PC-3 (cell line): ENCODE data around the gene CENPO.

Source experiments
- EZH2 ChIP-seq: fragments of 300-600 bp; sonication (generic); IDR thresholded peaks from one replicate; pipeline ENCODE4 v1.6.1; 2017; ENCODE audit warnings: antibody characterized with exemption, mild to moderate bottlenecking, low read length; ENCODE audit not compliant: unreplicated experiment
- TF ChIP-seq, protein P1 (sequence below): fragments of 300-600 bp; sonication (generic); conservative IDR thresholded peaks from 2 replicates; pipeline ENCODE4 v1.5.1; 2017; ENCODE audit warnings: antibody characterized with exemption, low read depth, mild to moderate bottlenecking, low read length

DNA sequence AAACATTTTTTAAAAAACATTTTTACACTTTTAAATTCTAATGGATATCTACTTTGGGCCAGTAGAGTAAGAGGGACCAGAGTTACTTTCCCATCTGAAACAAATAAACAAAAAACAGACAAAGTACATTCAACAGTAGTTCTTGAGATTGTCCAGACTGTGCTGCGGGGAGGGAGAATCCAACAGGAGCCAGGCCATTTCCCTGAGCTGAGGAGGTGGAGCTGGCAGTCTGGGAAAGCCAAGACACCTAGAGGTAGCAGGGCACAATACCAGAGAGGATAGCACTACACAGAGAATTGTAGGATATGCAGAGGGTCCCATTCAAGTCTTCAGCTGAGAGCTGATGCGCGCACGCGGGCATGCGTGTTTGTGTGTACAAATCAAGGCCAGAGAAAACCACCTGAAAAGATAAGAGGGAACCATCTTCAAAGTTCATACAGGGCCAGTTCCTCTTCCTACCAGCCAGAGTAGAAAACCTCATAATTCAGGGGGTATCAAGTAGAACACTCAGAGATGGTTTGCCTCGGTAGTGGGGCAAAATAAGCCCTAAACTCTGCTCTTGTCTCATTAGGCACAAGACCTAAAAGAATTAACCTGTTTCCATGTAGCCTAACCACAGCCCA lies 44.0 kb upstream of the CENPO start:
- TF ChIP-seq, protein P1, sequence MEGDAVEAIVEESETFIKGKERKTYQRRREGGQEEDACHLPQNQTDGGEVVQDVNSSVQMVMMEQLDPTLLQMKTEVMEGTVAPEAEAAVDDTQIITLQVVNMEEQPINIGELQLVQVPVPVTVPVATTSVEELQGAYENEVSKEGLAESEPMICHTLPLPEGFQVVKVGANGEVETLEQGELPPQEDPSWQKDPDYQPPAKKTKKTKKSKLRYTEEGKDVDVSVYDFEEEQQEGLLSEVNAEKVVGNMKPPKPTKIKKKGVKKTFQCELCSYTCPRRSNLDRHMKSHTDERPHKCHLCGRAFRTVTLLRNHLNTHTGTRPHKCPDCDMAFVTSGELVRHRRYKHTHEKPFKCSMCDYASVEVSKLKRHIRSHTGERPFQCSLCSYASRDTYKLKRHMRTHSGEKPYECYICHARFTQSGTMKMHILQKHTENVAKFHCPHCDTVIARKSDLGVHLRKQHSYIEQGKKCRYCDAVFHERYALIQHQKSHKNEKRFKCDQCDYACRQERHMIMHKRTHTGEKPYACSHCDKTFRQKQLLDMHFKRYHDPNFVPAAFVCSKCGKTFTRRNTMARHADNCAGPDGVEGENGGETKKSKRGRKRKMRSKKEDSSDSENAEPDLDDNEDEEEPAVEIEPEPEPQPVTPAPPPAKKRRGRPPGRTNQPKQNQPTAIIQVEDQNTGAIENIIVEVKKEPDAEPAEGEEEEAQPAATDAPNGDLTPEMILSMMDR, result no peak
- no peak for TF ChIP-seq EZH2
